ENCODE measurements around the gene MYH10.

Gene MYH10

GRCh38 chr17:8639709-8640108 lies 9.2 kb upstream of the MYH10 start:
- no peaks in the 10 kb centered on the region for H4K20me1 ChIP-seq (ENCODE audit: control insufficient read depth, insufficient read depth, low read depth, low read length)
- no peaks in the 10 kb centered on the region for H3K9me3 ChIP-seq (ENCODE audit: control insufficient read depth, insufficient read depth, low read length)
- no peak overlapping the region for H3K4me2 ChIP-seq (ENCODE audit: low read length)
- no peaks in the 10 kb centered on the region for H3K79me2 ChIP-seq (ENCODE audit: control insufficient read depth, low read length)
- H3K27ac ChIP-seq (ENCODE audit: low read depth, low read length) = no peak overlapping the region
- peaks cover 13% of the 10 kb centered on the region for H3K27me3 ChIP-seq (ENCODE audit: control insufficient read depth, low read length)
- no peaks in the 10 kb centered on the region for H3K9me2 ChIP-seq (replicated peaks; ENCODE audit: control insufficient read depth, low read length)
- H3K4me1 ChIP-seq (ENCODE audit: control insufficient read depth, low read length) = no peaks in the 10 kb centered on the region
- no peak overlapping the region for H3K4me3 ChIP-seq (ENCODE audit: low read length)
- H3F3A ChIP-seq (ENCODE audit: control insufficient read depth, insufficient read depth) = no peaks in the 10 kb centered on the region
- TF ChIP-seq EZH2phosphoT487 (IDR thresholded peaks at IDR 0.05; ENCODE audit: borderline replicate concordance, low read length) (no peak), CTCF (IDR thresholded peaks at IDR 0.05; ENCODE audit: low read depth, low read length, poor library complexity, severe bottlenecking) (no peak)
- no peaks in the 10 kb centered on the region for H3K36me3 ChIP-seq (ENCODE audit: control insufficient read depth, low read length)

GRCh38 chr17:8632061-8632460 lies 1.5 kb upstream of the MYH10 start:
- Histone ChIP-seq H3K27ac (ENCODE audit: low read depth, low read length) (no peak overlapping the region), H3K36me3 (ENCODE audit: control insufficient read depth, low read length) (no peaks in the 10 kb centered on the region), H3K4me1 (ENCODE audit: control insufficient read depth, low read length) (peaks cover 19% of the 10 kb centered on the region), H3K9me2 (replicated peaks; ENCODE audit: control insufficient read depth, low read length) (no peaks in the 10 kb centered on the region), H4K20me1 (ENCODE audit: control insufficient read depth, insufficient read depth, low read depth, low read length) (peaks cover 3% of the 10 kb centered on the region; the same call in 1 of the 2 replicates), H3K27me3 (ENCODE audit: control insufficient read depth, low read length) (peaks cover 14% of the 10 kb centered on the region), H3K4me2 (ENCODE audit: low read length) (peak overlapping the region; percentile 96), H3K79me2 (ENCODE audit: control insufficient read depth, low read length) (peaks cover 33% of the 10 kb centered on the region), H3K9me3 (ENCODE audit: control insufficient read depth, insufficient read depth, low read length) (no peaks in the 10 kb centered on the region), H3K4me3 (ENCODE audit: low read length) (0 out of 2 replicates have a peak overlapping the region, but pooled peaks have one; percentile 96), H3F3A (ENCODE audit: control insufficient read depth, insufficient read depth) (no peaks in the 10 kb centered on the region)
- TF ChIP-seq CTCF (IDR thresholded peaks at IDR 0.05; ENCODE audit: low read depth, low read length, poor library complexity, severe bottlenecking) (no peak), EZH2phosphoT487 (IDR thresholded peaks at IDR 0.05; ENCODE audit: borderline replicate concordance, low read length) (no peak)

GRCh38 chr17:8631554-8631877 lies 991 bp upstream of the MYH10 start:
- H3K79me2 ChIP-seq (ENCODE audit: control insufficient read depth, low read length) = peaks cover 38% of the 10 kb centered on the region
- H3K36me3 ChIP-seq (ENCODE audit: control insufficient read depth, low read length) = no peaks in the 10 kb centered on the region
- H3K27ac ChIP-seq (ENCODE audit: low read depth, low read length) = peak overlapping the region; percentile 39; the same call in 1 of the 2 replicates
- H3K9me2 ChIP-seq (replicated peaks; ENCODE audit: control insufficient read depth, low read length) = no peaks in the 10 kb centered on the region
- H3K4me3 ChIP-seq (ENCODE audit: low read length) = peak overlapping the region; percentile 96
- peaks cover 14% of the 10 kb centered on the region for H3K27me3 ChIP-seq (ENCODE audit: control insufficient read depth, low read length)
- no peaks in the 10 kb centered on the region for H3K9me3 ChIP-seq (ENCODE audit: control insufficient read depth, insufficient read depth, low read length)
- TF ChIP-seq CTCF (IDR thresholded peaks at IDR 0.05; ENCODE audit: low read depth, low read length, poor library complexity, severe bottlenecking) (no peak), EZH2phosphoT487 (IDR thresholded peaks at IDR 0.05; ENCODE audit: borderline replicate concordance, low read length) (no peak)
- no peaks in the 10 kb centered on the region for H3F3A ChIP-seq (ENCODE audit: control insufficient read depth, insufficient read depth)
- peaks cover 19% of the 10 kb centered on the region for H3K4me1 ChIP-seq (ENCODE audit: control insufficient read depth, low read length)
- peaks cover 3% of the 10 kb centered on the region; the same call in 1 of the 2 replicates for H4K20me1 ChIP-seq (ENCODE audit: control insufficient read depth, insufficient read depth, low read depth, low read length)
- peak overlapping the region; percentile 96 for H3K4me2 ChIP-seq (ENCODE audit: low read length)
